BJ (cell line): ENCODE measurements around the gene SH3RF3. TPM values are rescaled to one million over a fixed set of nuclear protein-coding genes. Genes with fewer than 3 reads are reported as not detected.

Experiments used
- CTCF ChIA-PET: fragments of 350-600 bp; formaldehyde crosslinking; extraction: SDS; loops from one replicate; lab custom pipeline; 2021; ENCODE audit warnings: antibody characterized with exemption, inconsistent platforms; lab: Yijun Ruan, JAX
- POLR2A ChIA-PET: fragments of 300-600 bp; sonication (Branson Sonifier 250); formaldehyde crosslinking; extraction: SDS; loops from one replicate; lab custom pipeline; 2021; ENCODE audit warnings: antibody characterized with exemption; lab: Charles Lee
- DNase-seq: peaks from one replicate; pipeline ENCODE4 v3.0.0-alpha.2; 2011; ENCODE audit warnings: low read depth
- H3K27me3 ChIP-seq: 2 replicates; pipeline ENCODE4 v1.6.0; 2011; ENCODE audit warnings: low read length; ENCODE audit not compliant: control insufficient read depth, insufficient read depth
- H3K36me3 ChIP-seq: 2 replicates; pipeline ENCODE4 v1.5.1; 2011; ENCODE audit warnings: low read length; ENCODE audit not compliant: control insufficient read depth, insufficient read depth
- H3K4me3 ChIP-seq: 2 replicates; pipeline ENCODE4 v1.5.1; 2011; ENCODE audit warnings: low read depth, mild to moderate bottlenecking, control low read depth, low read length
- polyA plus RNA-seq: library from polyadenylated mRNA; depleted of rRNA; stranded (reverse); fragments of >200 nt; gene quantifications from 2 replicates; pipeline ENCODE4 v1.2.3, GENCODE V29; 2011
- TF ChIP-seq, protein P1 (sequence below): IDR thresholded peaks from 2 replicates; pipeline ENCODE4 v1.5.1; 2011; ENCODE audit warnings: low read depth, mild to moderate bottlenecking, control low read depth, inconsistent platforms, low read length, moderate library complexity; ENCODE audit not compliant: insufficient read depth

SH3RF3 gene
- polyA plus RNA-seq, 1 experiment = 3.6 TPM

- Histone ChIP-seq H3K4me3 (no peak overlapping the region), H3K27me3 (no peaks in the 10 kb centered on the region), H3K36me3 (no peaks in the 10 kb centered on the region)
- POLR2A ChIA-PET = no interaction called here
- CTCF ChIA-PET = interaction anchor here (1.5 kb wide), 1 partner anchor 17 kb away, joined by 3 read pairs; no protein-coding TSS in a partner anchor
- DNase-seq = no peak
- TF ChIP-seq, protein P1, sequence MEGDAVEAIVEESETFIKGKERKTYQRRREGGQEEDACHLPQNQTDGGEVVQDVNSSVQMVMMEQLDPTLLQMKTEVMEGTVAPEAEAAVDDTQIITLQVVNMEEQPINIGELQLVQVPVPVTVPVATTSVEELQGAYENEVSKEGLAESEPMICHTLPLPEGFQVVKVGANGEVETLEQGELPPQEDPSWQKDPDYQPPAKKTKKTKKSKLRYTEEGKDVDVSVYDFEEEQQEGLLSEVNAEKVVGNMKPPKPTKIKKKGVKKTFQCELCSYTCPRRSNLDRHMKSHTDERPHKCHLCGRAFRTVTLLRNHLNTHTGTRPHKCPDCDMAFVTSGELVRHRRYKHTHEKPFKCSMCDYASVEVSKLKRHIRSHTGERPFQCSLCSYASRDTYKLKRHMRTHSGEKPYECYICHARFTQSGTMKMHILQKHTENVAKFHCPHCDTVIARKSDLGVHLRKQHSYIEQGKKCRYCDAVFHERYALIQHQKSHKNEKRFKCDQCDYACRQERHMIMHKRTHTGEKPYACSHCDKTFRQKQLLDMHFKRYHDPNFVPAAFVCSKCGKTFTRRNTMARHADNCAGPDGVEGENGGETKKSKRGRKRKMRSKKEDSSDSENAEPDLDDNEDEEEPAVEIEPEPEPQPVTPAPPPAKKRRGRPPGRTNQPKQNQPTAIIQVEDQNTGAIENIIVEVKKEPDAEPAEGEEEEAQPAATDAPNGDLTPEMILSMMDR = no peak
Measured at GRCh38 chr2:109144721-109145120, 15.7 kb downstream of the SH3RF3 start.

DNA sequence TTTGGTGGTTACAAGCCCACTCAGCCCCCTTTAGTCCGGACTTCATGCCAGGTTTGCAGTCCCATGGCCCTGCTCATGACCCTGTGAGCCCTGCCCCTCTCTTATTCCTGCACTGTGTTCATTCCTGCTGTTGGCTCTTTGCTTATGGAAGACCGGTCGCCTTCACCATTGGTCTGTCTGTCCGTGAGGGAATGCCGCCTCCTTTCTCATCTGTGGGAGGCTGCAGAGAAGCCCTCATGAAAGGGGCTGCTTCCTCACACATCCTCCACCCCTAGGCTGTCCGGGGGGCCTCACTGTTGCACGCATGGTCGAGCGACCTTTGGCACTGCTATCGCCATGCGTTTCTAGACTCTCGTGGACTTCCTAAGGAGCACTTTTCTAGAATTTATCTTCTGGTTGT, 16.3 kb downstream of the SH3RF3 start:
- POLR2A ChIA-PET = no interaction called here
- no peaks in the 10 kb centered on the region for H3K27me3 ChIP-seq
- CTCF ChIA-PET = interaction anchor here (1.5 kb wide), 1 partner anchor 16 kb away, joined by 3 read pairs; no protein-coding TSS in a partner anchor
- no peaks in the 10 kb centered on the region for H3K36me3 ChIP-seq
- TF ChIP-seq, protein P1 = no peak
- no peak overlapping the region for H3K4me3 ChIP-seq
- DNase-seq = no peak

- no peak overlapping the region for H3K4me3 ChIP-seq
- DNase-seq = no peak
- ChIA-PET CTCF (interaction anchor here (1.5 to 1.8 kb wide), 2 partner anchors 13 to 14 kb away, joined by 3 to 5 read pairs; no protein-coding TSS in a partner anchor), POLR2A (no interaction called here)
- H3K27me3 ChIP-seq = no peaks in the 10 kb centered on the region
- H3K36me3 ChIP-seq = no peaks in the 10 kb centered on the region
- TF ChIP-seq, protein P1 = no peak
Measured at GRCh38 chr2:109147405-109147804, 18.4 kb downstream of the SH3RF3 start.

GRCh38 chr2:109148117-109148746, 19.2 kb downstream of the SH3RF3 start:
- H3K4me3 ChIP-seq = no peak overlapping the region
- no peaks in the 10 kb centered on the region for H3K36me3 ChIP-seq
- DNase-seq = no peak
- CTCF ChIA-PET = interaction anchor here (1.5 to 1.8 kb wide), 2 partner anchors 12 to 15 kb away, joined by 3 to 5 read pairs; no protein-coding TSS in a partner anchor
- POLR2A ChIA-PET = no interaction called here
- TF ChIP-seq, protein P1 = no peak
- no peaks in the 10 kb centered on the region for H3K27me3 ChIP-seq

GRCh38 chr2:109148991-109149645, 20.1 kb downstream of the SH3RF3 start:
- DNase-seq = no peak
- ChIA-PET CTCF (no interaction called here), POLR2A (no interaction called here)
- Histone ChIP-seq H3K36me3 (no peaks in the 10 kb centered on the region), H3K27me3 (no peaks in the 10 kb centered on the region), H3K4me3 (no peak overlapping the region)
- TF ChIP-seq, protein P1 = no peak
